ENCODE measurements around the gene CHL1.

GRCh38 chr3:347581-347980, 151.0 kb downstream of the CHL1 start:
- TF ChIP-seq CTCF (IDR thresholded peaks at IDR 0.05) (no peak), EP300 (IDR thresholded peaks at IDR 0.05) (no peak), POLR2AphosphoS5 (IDR thresholded peaks at IDR 0.05) (no peak)

All from stomach (tissue), 4 donors.